Measurements from ENCODE around the gene AXL. TPM values are rescaled to one million over a fixed set of nuclear protein-coding genes. Genes with fewer than 3 reads are reported as not detected.

The AXL gene
- total RNA-seq, 1 experiment from 2014 or later = 107 TPM

- CTCF ChIA-PET = interaction anchor here (0.6 kb wide), 1 partner anchor 579 kb away, joined by 3 read pairs; no protein-coding TSS in a partner anchor
- intact Hi-C loops (cut with micrococcal nuclease; ENCODE audit: unreplicated experiment) = no loop called here
- Mint-ChIP-seq H3K4me1 (ENCODE audit: low read depth, unreplicated experiment) (no peaks in the 10 kb centered on the region), H3K27me3 (ENCODE audit: unreplicated experiment) (no peaks in the 10 kb centered on the region), H3K36me3 (ENCODE audit: insufficient read depth, unreplicated experiment) (peaks cover 36% of the 10 kb centered on the region), H3K27ac (ENCODE audit: unreplicated experiment) (no peak overlapping the region), H3K9me3 (ENCODE audit: low read depth, unreplicated experiment) (no peaks in the 10 kb centered on the region), H3K4me3 (ENCODE audit: low read depth, unreplicated experiment) (no peak overlapping the region)
- no TSS peak for BruUV-seq (replicated peaks)
- DNase-seq = no peak
- TF ChIP-seq CTCF (IDR thresholded peaks at IDR 0.05; ENCODE audit: unreplicated experiment) = no peak
Observed at GRCh38 chr19:41241859-41242258, 22.8 kb downstream of the AXL start.

GRCh38 chr19:41244117-41244516, 25.1 kb downstream of the AXL start:
- Mint-ChIP-seq H3K4me3 (ENCODE audit: low read depth, unreplicated experiment) (no peak overlapping the region), H3K9me3 (ENCODE audit: low read depth, unreplicated experiment) (no peaks in the 10 kb centered on the region), H3K4me1 (ENCODE audit: low read depth, unreplicated experiment) (no peaks in the 10 kb centered on the region), H3K36me3 (ENCODE audit: insufficient read depth, unreplicated experiment) (peaks cover 39% of the 10 kb centered on the region), H3K27ac (ENCODE audit: unreplicated experiment) (no peak overlapping the region), H3K27me3 (ENCODE audit: unreplicated experiment) (no peaks in the 10 kb centered on the region)
- CTCF ChIA-PET = no interaction called here
- BruUV-seq (replicated peaks) = no TSS peak
- intact Hi-C loops (cut with micrococcal nuclease; ENCODE audit: unreplicated experiment) = no loop called here
- no peak for TF ChIP-seq CTCF (IDR thresholded peaks at IDR 0.05; ENCODE audit: unreplicated experiment)
- DNase-seq = no peak

GRCh38 chr19:41245843-41246242, 26.8 kb downstream of the AXL start:
- Mint-ChIP-seq H3K27me3 (ENCODE audit: unreplicated experiment) (no peaks in the 10 kb centered on the region), H3K27ac (ENCODE audit: unreplicated experiment) (no peak overlapping the region), H3K9me3 (ENCODE audit: low read depth, unreplicated experiment) (no peaks in the 10 kb centered on the region), H3K4me3 (ENCODE audit: low read depth, unreplicated experiment) (no peak overlapping the region), H3K4me1 (ENCODE audit: low read depth, unreplicated experiment) (no peaks in the 10 kb centered on the region), H3K36me3 (ENCODE audit: insufficient read depth, unreplicated experiment) (peaks cover 43% of the 10 kb centered on the region)
- no peak for DNase-seq
- intact Hi-C loops (cut with micrococcal nuclease; ENCODE audit: unreplicated experiment) = no loop called here
- no peak for TF ChIP-seq CTCF (IDR thresholded peaks at IDR 0.05; ENCODE audit: unreplicated experiment)
- CTCF ChIA-PET = interaction anchor here (0.5 to 0.6 kb wide), 2 partner anchors 10 to 233 kb away, joined by 4 to 11 read pairs; no protein-coding TSS in a partner anchor
- BruUV-seq (replicated peaks) = no TSS peak

GRCh38 chr19:41248895-41249294, 29.9 kb downstream of the AXL start:
- intact Hi-C loops (cut with micrococcal nuclease; ENCODE audit: unreplicated experiment) = no loop called here
- DNase-seq = no peak
- no TSS peak for BruUV-seq (replicated peaks)
- H3K36me3 Mint-ChIP-seq (ENCODE audit: insufficient read depth, unreplicated experiment) = peaks cover 63% of the 10 kb centered on the region
- CTCF ChIA-PET = interaction anchor here (0.6 kb wide), 2 partner anchors 21 to 495 kb away, joined by 3 to 6 read pairs; no protein-coding TSS in a partner anchor
- no peaks in the 10 kb centered on the region for H3K9me3 Mint-ChIP-seq (ENCODE audit: low read depth, unreplicated experiment)
- TF ChIP-seq CTCF (IDR thresholded peaks at IDR 0.05; ENCODE audit: unreplicated experiment) = no peak
- no peak overlapping the region for H3K4me3 Mint-ChIP-seq (ENCODE audit: low read depth, unreplicated experiment)
- no peak overlapping the region for H3K27ac Mint-ChIP-seq (ENCODE audit: unreplicated experiment)
- no peaks in the 10 kb centered on the region for H3K4me1 Mint-ChIP-seq (ENCODE audit: low read depth, unreplicated experiment)
- no peaks in the 10 kb centered on the region for H3K27me3 Mint-ChIP-seq (ENCODE audit: unreplicated experiment)
